SU-DHL-6 (cell line): ENCODE measurements around the gene CRAMP1.

Source experiments
- H2AFZ ChIP-seq: fragments of 200-600 bp; sonication (generic); 2 replicates; pipeline ENCODE4 v1.6.1; 2014; ENCODE audit warnings: low read depth, mild to moderate bottlenecking, moderate library complexity, mixed read lengths, antibody characterized with exemption, low read length; ENCODE audit not compliant: severe bottlenecking
- H3F3A ChIP-seq: fragments of 200-600 bp; shearing (Covaris generic); 2 replicates; pipeline ENCODE4 v1.6.0; 2016; ENCODE audit warnings: antibody characterized with exemption, mild to moderate bottlenecking; ENCODE audit not compliant: insufficient read depth
- H3K27ac ChIP-seq: fragments of 200-600 bp; sonication (generic); 2 replicates; pipeline ENCODE4 v1.5.1; 2016; ENCODE audit warnings: low read depth, mild to moderate bottlenecking, low read length, moderate library complexity, mixed read lengths
- H3K27me3 ChIP-seq: fragments of 200-600 bp; sonication (generic), shearing (Covaris generic); 2 replicates; pipeline ENCODE4 v1.6.0; 2014; ENCODE audit warnings: mild to moderate bottlenecking, low read length
- H3K36me3 ChIP-seq: fragments of 200-600 bp; sonication (generic); 2 replicates; pipeline ENCODE4 v1.6.1; 2014; ENCODE audit warnings: mild to moderate bottlenecking, low read length, mixed read lengths
- H3K4me2 ChIP-seq: fragments of 300-600, 200-600 bp; shearing (Covaris generic), sonication (generic); 2 replicates; pipeline ENCODE4 v1.6.0; 2014; ENCODE audit warnings: low read length, low read depth, mild to moderate bottlenecking; ENCODE audit not compliant: poor library complexity, severe bottlenecking
- H3K4me3 ChIP-seq: fragments of 200-600 bp; sonication (generic); 2 replicates; pipeline ENCODE4 v1.5.1; 2014; ENCODE audit warnings: antibody characterized with exemption, low read length, mild to moderate bottlenecking, mixed read lengths; ENCODE audit not compliant: insufficient read depth, poor library complexity, severe bottlenecking
- H3K79me2 ChIP-seq: fragments of 200-600 bp; sonication (generic); 2 replicates; pipeline ENCODE4 v1.6.1; 2014; ENCODE audit warnings: mild to moderate bottlenecking, low read length, moderate library complexity; ENCODE audit not compliant: insufficient read depth
- H3K9ac ChIP-seq: fragments of 200-600 bp; sonication (generic); 2 replicates; pipeline ENCODE4 v1.7.0; 2014; ENCODE audit warnings: mild to moderate bottlenecking, low read length
- H3K9me2 ChIP-seq: fragments of 200-600 bp; sonication (generic); replicated peaks from 2 replicates; pipeline ENCODE4 v1.6.1; 2014; ENCODE audit warnings: low read length; ENCODE audit not compliant: insufficient read depth
- H3K9me3 ChIP-seq: fragments of 200-600 bp; sonication (generic); 2 replicates; pipeline ENCODE4 v1.6.1; 2014; ENCODE audit warnings: low read length, mixed read lengths; ENCODE audit not compliant: insufficient read depth
- H4K20me1 ChIP-seq: fragments of 200-600 bp; sonication (generic); 2 replicates; pipeline ENCODE4 v1.6.1; 2014; ENCODE audit warnings: low read depth, mild to moderate bottlenecking, antibody characterized with exemption, low read length, moderate library complexity, mixed read lengths
- CTCF ChIP-seq: fragments of 200-600 bp; sonication (generic); IDR thresholded peaks from one replicate; pipeline ENCODE4 v1.5.1; 2017; ENCODE audit warnings: antibody characterized with exemption, mild to moderate bottlenecking, low read length, moderate library complexity; ENCODE audit not compliant: insufficient read depth, poor library complexity, severe bottlenecking
- EZH2phosphoT487 ChIP-seq: fragments of 200-600 bp; sonication (generic), shearing (Covaris generic); conservative IDR thresholded peaks from 2 replicates; pipeline ENCODE4 v1.6.1; 2018; ENCODE audit warnings: mild to moderate bottlenecking, antibody characterized with exemption, low read length, moderate library complexity, mixed read lengths

The CRAMP1 gene

GRCh38 chr16:1631230-1631629 lies 19.1 kb downstream of the CRAMP1 start:
- H3K36me3 ChIP-seq: no peaks in the 10 kb centered on the region
- H3K9ac ChIP-seq: no peak overlapping the region
- H3K79me2 ChIP-seq: peaks cover 5% of the 10 kb centered on the region; the same call in 1 of the 2 replicates

GRCh38 chr16:1631931-1632637 lies 19.9 kb downstream of the CRAMP1 start:
- Histone ChIP-seq H3F3A (no peaks in the 10 kb centered on the region), H3K4me3 (no peak overlapping the region), H4K20me1 (no peaks in the 10 kb centered on the region), H3K79me2 (peaks cover 5% of the 10 kb centered on the region; the same call in 1 of the 2 replicates), H2AFZ (no peak overlapping the region), H3K36me3 (no peaks in the 10 kb centered on the region), H3K9me3 (no peaks in the 10 kb centered on the region), H3K27ac (no peak overlapping the region), H3K4me2 (no peak overlapping the region), H3K9ac (no peak overlapping the region), H3K27me3 (no peaks in the 10 kb centered on the region), H3K9me2 (no peaks in the 10 kb centered on the region)
- no peak for TF ChIP-seq CTCF
- TF ChIP-seq EZH2phosphoT487: no peak

More at GRCh38 chr16:1631230-1631629, 19.1 kb downstream of the CRAMP1 start:
- Histone ChIP-seq H2AFZ (no peak overlapping the region), H3K27ac (no peak overlapping the region), H3F3A (no peaks in the 10 kb centered on the region), H3K4me3 (no peak overlapping the region), H3K9me3 (no peaks in the 10 kb centered on the region), H3K27me3 (no peaks in the 10 kb centered on the region), H3K4me2 (no peak overlapping the region), H3K9me2 (no peaks in the 10 kb centered on the region), H4K20me1 (no peaks in the 10 kb centered on the region)
- no peak for TF ChIP-seq EZH2phosphoT487
- no peak for TF ChIP-seq CTCF

GRCh38 chr16:1632638-1632970 lies 20.4 kb downstream of the CRAMP1 start:
- H3K9ac ChIP-seq: no peak overlapping the region
- no peaks in the 10 kb centered on the region for H3K27me3 ChIP-seq
- H3K9me2 ChIP-seq: no peaks in the 10 kb centered on the region
- H3F3A ChIP-seq: no peaks in the 10 kb centered on the region
- H3K27ac ChIP-seq: no peak overlapping the region
- no peak overlapping the region for H2AFZ ChIP-seq
- H3K4me3 ChIP-seq: no peak overlapping the region
- no peak for TF ChIP-seq EZH2phosphoT487
- TF ChIP-seq CTCF: no peak
- H3K36me3 ChIP-seq: no peaks in the 10 kb centered on the region
- H3K9me3 ChIP-seq: no peaks in the 10 kb centered on the region
- H4K20me1 ChIP-seq: no peaks in the 10 kb centered on the region
- no peak overlapping the region for H3K4me2 ChIP-seq
- peaks cover 5% of the 10 kb centered on the region; the same call in 1 of the 2 replicates for H3K79me2 ChIP-seq
